Measurements from ENCODE around the gene RNF5. TPM values are rescaled to one million over a fixed set of nuclear protein-coding genes. Genes with fewer than 3 reads are reported as not detected.
"Not testable (repeated sequence)": the region's sequence is repeated elsewhere in the genome, so short reads cannot be mapped to it uniquely, and the experiment has no call there.

Gene RNF5
- total RNA-seq, 1 experiment from 2014 or later: 85.4 TPM

- H3K27me3 Mint-ChIP-seq (ENCODE audit: unreplicated experiment): no peaks in the 10 kb centered on the region
- intact Hi-C loops (cut with micrococcal nuclease; ENCODE audit: unreplicated experiment): no loop called here
- H3K9me3 Mint-ChIP-seq (ENCODE audit: low read depth, unreplicated experiment): no peaks in the 10 kb centered on the region
- no peak for DNase-seq
- peaks cover 78% of the 10 kb centered on the region for H3K36me3 Mint-ChIP-seq (ENCODE audit: insufficient read depth, unreplicated experiment)
- CTCF ChIA-PET: interaction anchor here (0.6 to 0.7 kb wide), 2 partner anchors 13 to 23 kb away, joined by 3 read pairs; no protein-coding TSS in a partner anchor
- H3K4me1 Mint-ChIP-seq (ENCODE audit: low read depth, unreplicated experiment): peaks cover 15% of the 10 kb centered on the region
- no peak for TF ChIP-seq CTCF (IDR thresholded peaks at IDR 0.05; ENCODE audit: unreplicated experiment)
- BruUV-seq (replicated peaks): no TSS peak
- no peak overlapping the region for H3K27ac Mint-ChIP-seq (ENCODE audit: unreplicated experiment)
- no peak overlapping the region for H3K4me3 Mint-ChIP-seq (ENCODE audit: low read depth, unreplicated experiment)
Measured at GRCh38 chr6:32182555-32182981, 4.4 kb downstream of the RNF5 start.

- CTCF ChIA-PET: interaction anchor here (0.6 to 0.7 kb wide), 2 partner anchors 12 to 22 kb away, joined by 3 read pairs; no protein-coding TSS in a partner anchor
- Mint-ChIP-seq H3K36me3 (ENCODE audit: insufficient read depth, unreplicated experiment) (peaks cover 78% of the 10 kb centered on the region), H3K4me3 (ENCODE audit: low read depth, unreplicated experiment) (no peak overlapping the region), H3K4me1 (ENCODE audit: low read depth, unreplicated experiment) (peaks cover 20% of the 10 kb centered on the region), H3K9me3 (ENCODE audit: low read depth, unreplicated experiment) (no peaks in the 10 kb centered on the region), H3K27me3 (ENCODE audit: unreplicated experiment) (no peaks in the 10 kb centered on the region), H3K27ac (ENCODE audit: unreplicated experiment) (no peak overlapping the region)
- TF ChIP-seq CTCF (IDR thresholded peaks at IDR 0.05; ENCODE audit: unreplicated experiment): no peak
- intact Hi-C loops (cut with micrococcal nuclease; ENCODE audit: unreplicated experiment): no loop called here
- no peak for DNase-seq
- no TSS peak for BruUV-seq (replicated peaks)
Measured at GRCh38 chr6:32183030-32183429, 4.8 kb downstream of the RNF5 start.

- no peak for TF ChIP-seq CTCF (IDR thresholded peaks at IDR 0.05; ENCODE audit: unreplicated experiment)
- H3K27ac Mint-ChIP-seq (ENCODE audit: unreplicated experiment): no peak overlapping the region
- H3K4me1 Mint-ChIP-seq (ENCODE audit: low read depth, unreplicated experiment): peaks cover 22% of the 10 kb centered on the region
- no peaks in the 10 kb centered on the region for H3K27me3 Mint-ChIP-seq (ENCODE audit: unreplicated experiment)
- no peak for DNase-seq
- CTCF ChIA-PET: no interaction called here
- no peaks in the 10 kb centered on the region for H3K9me3 Mint-ChIP-seq (ENCODE audit: low read depth, unreplicated experiment)
- no peak overlapping the region for H3K4me3 Mint-ChIP-seq (ENCODE audit: low read depth, unreplicated experiment)
- intact Hi-C loops (cut with micrococcal nuclease; ENCODE audit: unreplicated experiment): no loop called here
- H3K36me3 Mint-ChIP-seq (ENCODE audit: insufficient read depth, unreplicated experiment): peaks cover 76% of the 10 kb centered on the region
- BruUV-seq (replicated peaks): no TSS peak
Measured at GRCh38 chr6:32183483-32184083, 5.4 kb downstream of the RNF5 start.

DNA sequence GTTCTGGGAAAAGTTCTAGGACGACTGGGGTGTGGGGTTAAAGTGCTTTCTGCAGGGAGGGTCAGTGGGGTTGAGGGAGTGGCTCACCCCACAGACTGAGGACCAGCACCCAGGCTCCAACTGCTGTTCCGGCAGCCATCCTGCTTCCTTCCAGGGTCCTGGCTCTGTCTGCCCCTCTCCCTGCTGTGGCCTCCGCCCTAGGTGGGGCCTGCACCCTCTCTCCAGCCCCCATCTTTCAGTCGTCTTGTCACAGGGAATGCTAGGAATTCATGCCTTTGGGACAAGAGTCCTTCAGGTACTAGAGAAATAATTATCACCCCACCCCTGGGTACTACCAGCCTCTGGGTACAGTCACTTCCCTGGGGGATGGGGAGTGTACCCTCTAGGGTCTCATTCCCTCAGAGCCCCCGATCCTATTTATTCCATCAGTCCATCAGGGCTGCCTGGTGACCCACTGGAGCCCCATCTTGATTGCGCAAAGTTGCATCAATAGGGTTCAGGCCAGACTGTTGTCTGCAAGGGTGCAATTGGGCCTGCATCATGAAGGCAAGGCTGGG lies 6.0 kb downstream of the RNF5 start, which contains the start of gene AGER:
Gene AGER (minus strand): TSS at position 170 of the 557 bp plus-strand sequence. CDS start 31 bp downstream, at position 139.
- no TSS peak for BruUV-seq (replicated peaks)
- no peaks in the 10 kb centered on the region for H3K27me3 Mint-ChIP-seq (ENCODE audit: unreplicated experiment)
- peaks cover 22% of the 10 kb centered on the region for H3K4me1 Mint-ChIP-seq (ENCODE audit: low read depth, unreplicated experiment)
- no peak for TF ChIP-seq CTCF (IDR thresholded peaks at IDR 0.05; ENCODE audit: unreplicated experiment)
- intact Hi-C loops (cut with micrococcal nuclease; ENCODE audit: unreplicated experiment): no loop called here
- H3K4me3 Mint-ChIP-seq (ENCODE audit: low read depth, unreplicated experiment): no peak within 1 kb of the TSS
- H3K36me3 Mint-ChIP-seq (ENCODE audit: insufficient read depth, unreplicated experiment): peaks cover 76% of the 10 kb centered on the region
- DNase-seq: no peak
- H3K27ac Mint-ChIP-seq (ENCODE audit: unreplicated experiment): no peak within 1 kb of the TSS
- no peaks in the 10 kb centered on the region for H3K9me3 Mint-ChIP-seq (ENCODE audit: low read depth, unreplicated experiment)
- CTCF ChIA-PET: no interaction called here

- H3K4me3 Mint-ChIP-seq (ENCODE audit: low read depth, unreplicated experiment); H3K27me3 Mint-ChIP-seq (ENCODE audit: unreplicated experiment); H3K9me3 Mint-ChIP-seq (ENCODE audit: low read depth, unreplicated experiment); BruUV-seq (replicated peaks); intact Hi-C loops (cut with micrococcal nuclease; ENCODE audit: unreplicated experiment): not testable (repeated sequence)
- peak; percentile 43 for DNase-seq
- H3K36me3 Mint-ChIP-seq (ENCODE audit: insufficient read depth, unreplicated experiment): peaks cover 77% of the 10 kb centered on the region
- peaks cover 22% of the 10 kb centered on the region for H3K4me1 Mint-ChIP-seq (ENCODE audit: low read depth, unreplicated experiment)
- H3K27ac Mint-ChIP-seq (ENCODE audit: unreplicated experiment): peak overlapping the region; percentile 12
- CTCF ChIA-PET: interaction anchor here (0.6 to 1.0 kb wide), 2 partner anchors 10 to 784 kb away, joined by 3 to 4 read pairs; no protein-coding TSS in a partner anchor
Measured at GRCh38 chr6:32185681-32186131, 7.5 kb downstream of the RNF5 start.

DNA sequence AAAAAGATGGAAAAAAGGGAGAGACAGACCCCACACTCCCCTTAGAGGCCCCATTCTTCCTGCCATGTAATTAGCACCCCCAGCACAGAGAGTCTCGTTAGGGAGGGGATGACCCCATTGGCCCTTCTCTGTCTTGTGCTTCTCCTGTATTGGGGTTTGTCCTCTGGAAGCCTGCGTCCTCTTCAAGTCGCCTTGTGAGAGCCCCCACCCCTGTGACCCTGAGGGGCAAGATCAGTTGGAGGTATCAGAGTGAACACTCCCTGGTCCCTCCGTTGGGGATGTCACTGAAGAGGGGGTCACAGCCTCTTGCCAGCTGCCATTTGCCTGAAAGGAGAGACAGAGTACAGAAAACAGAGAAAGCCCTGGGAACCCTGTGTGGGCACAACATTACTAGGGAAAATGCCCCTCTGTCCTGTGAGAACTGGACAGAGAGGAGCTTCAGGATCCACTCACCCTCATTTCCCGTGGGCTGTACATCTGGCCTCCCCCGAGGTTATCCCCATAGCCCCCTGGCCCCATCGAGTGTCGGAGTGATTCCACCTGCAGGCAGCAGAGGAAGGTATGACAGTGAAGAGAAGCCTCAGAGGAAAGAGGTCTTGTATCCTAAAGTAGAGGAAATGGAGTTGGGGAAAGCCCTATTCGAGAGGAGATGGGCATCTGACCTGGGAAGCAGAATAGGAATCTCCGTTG lies 8.1 kb downstream of the RNF5 start:
- H3K27me3 Mint-ChIP-seq (ENCODE audit: unreplicated experiment); intact Hi-C loops (cut with micrococcal nuclease; ENCODE audit: unreplicated experiment); BruUV-seq (replicated peaks); H3K9me3 Mint-ChIP-seq (ENCODE audit: low read depth, unreplicated experiment); H3K4me3 Mint-ChIP-seq (ENCODE audit: low read depth, unreplicated experiment); DNase-seq: not testable (repeated sequence)
- CTCF ChIA-PET: interaction anchor here (0.9 to 1.0 kb wide), 2 partner anchors 9 kb away, joined by 3 to 4 read pairs; no protein-coding TSS in a partner anchor
- Mint-ChIP-seq H3K36me3 (ENCODE audit: insufficient read depth, unreplicated experiment) (peaks cover 73% of the 10 kb centered on the region), H3K4me1 (ENCODE audit: low read depth, unreplicated experiment) (peaks cover 22% of the 10 kb centered on the region), H3K27ac (ENCODE audit: unreplicated experiment) (peak overlapping the region; percentile 12)

Data from Calu3 (cell line).